H1 (cell line): ENCODE data around the gene EEF2K.
"Not testable (repeated sequence)": the region's sequence is repeated elsewhere in the genome, so short reads cannot be mapped to it uniquely, and the experiment has no call there.

ENCODE experiments used
- CREB1 ChIP-seq: IDR thresholded peaks from 2 replicates; pipeline ENCODE4 v1.6.1; 2012; ENCODE audit warnings: inconsistent platforms
- CTCF ChIP-seq, 3 experiments: IDR thresholded peaks; 1 replicate in 2 of 3; 2 replicates in 1 of 3; pipeline versions ENCODE4 v1.5.1 to v1.6.1; 2011; ENCODE audit warnings: low read length in 3 of 3, mild to moderate bottlenecking in 3 of 3, inconsistent platforms in 2 of 3, low read depth in 1 of 3, moderate library complexity in 1 of 3; ENCODE audit not compliant: insufficient read depth in 1 of 3; ENCODE audit errors: control extremely low read depth in 1 of 3
- JUN ChIP-seq: IDR thresholded peaks from 2 replicates; pipeline ENCODE4 v1.6.1; 2011; ENCODE audit warnings: low read depth, mild to moderate bottlenecking, improper control_type of control experiment, low read length
- MAX ChIP-seq: IDR thresholded peaks from 2 replicates; pipeline ENCODE4 v1.6.1; 2012; ENCODE audit warnings: inconsistent platforms
- TAF1 ChIP-seq: IDR thresholded peaks from 2 replicates; pipeline ENCODE4 v1.6.1; 2011; ENCODE audit warnings: mild to moderate bottlenecking, low read depth, low read length
- YY1 ChIP-seq: IDR thresholded peaks from 2 replicates; pipeline ENCODE4 v1.6.1; 2011; ENCODE audit warnings: low read depth, mild to moderate bottlenecking, low read length

GRCh38 chr16:22172642-22173041, 33.4 kb upstream of the EEF2K start:
- TF ChIP-seq MAX; TAF1; CREB1; YY1; JUN; CTCF (IDR thresholded peaks at IDR 0.05; ENCODE audit: control extremely low read depth in 1 of 3, insufficient read depth in 1 of 3, low read depth in 1 of 3, low read length in 3 of 3): not testable (repeated sequence)
